22Rv1 (cell line): ENCODE results near the gene CDCA5.

Experiments used
- CTCF ChIP-seq: fragments of 450-650 bp; IDR thresholded peaks from 2 replicates; pipeline ENCODE4 v1.5.1; 2017; ENCODE audit warnings: mild to moderate bottlenecking
- ZFX ChIP-seq: fragments of 450-650 bp; IDR thresholded peaks from 2 replicates; pipeline ENCODE4 v1.6.1; 2017; ENCODE audit warnings: antibody characterized with exemption, borderline replicate concordance

GRCh38 chr11:65053827-65054508 lies 29.9 kb downstream of the CDCA5 start:
- TF ChIP-seq CTCF: no peak
- TF ChIP-seq ZFX: no peak
